Trophoblast cell (in vitro differentiated cells and primary cell): ENCODE measurements around the gene ITPR1.

Experiments used
- DNase-seq, 2 donors: peaks; one replicate each; pipeline ENCODE4 v3.0.0-alpha.2; 2016
- H2AFZ ChIP-seq: 2 replicates; pipeline ENCODE4 v1.6.1; 2013; ENCODE audit warnings: low read length, moderate library complexity, mild to moderate bottlenecking; ENCODE audit not compliant: insufficient read depth, poor library complexity
- H2AK5ac ChIP-seq: 2 replicates; pipeline ENCODE4 v1.6.1; 2013; ENCODE audit warnings: mild to moderate bottlenecking, low read length
- H2BK120ac ChIP-seq: 2 replicates; pipeline ENCODE4 v1.6.1; 2013; ENCODE audit warnings: low read length, mild to moderate bottlenecking, moderate library complexity; ENCODE audit not compliant: insufficient read depth, poor library complexity
- H2BK12ac ChIP-seq: 2 replicates; pipeline ENCODE4 v1.6.1; 2013; ENCODE audit warnings: mild to moderate bottlenecking, low read length, moderate library complexity
- H2BK5ac ChIP-seq: 2 replicates; pipeline ENCODE4 v1.6.1; 2013; ENCODE audit warnings: low read length, low read depth, moderate library complexity, mild to moderate bottlenecking; ENCODE audit not compliant: poor library complexity
- H3K14ac ChIP-seq: 2 replicates; pipeline ENCODE4 v1.6.1; 2013; ENCODE audit warnings: mild to moderate bottlenecking, low read length
- H3K18ac ChIP-seq: 2 replicates; pipeline ENCODE4 v1.6.1; 2013; ENCODE audit warnings: mild to moderate bottlenecking, low read length
- H3K23ac ChIP-seq: 2 replicates; pipeline ENCODE4 v1.6.1; 2013; ENCODE audit warnings: low read length
- H3K27ac ChIP-seq: 2 replicates; pipeline ENCODE4 v1.5.1; 2013; ENCODE audit warnings: low read depth, mild to moderate bottlenecking, inconsistent platforms, low read length, moderate library complexity
- H3K27me3 ChIP-seq: 2 replicates; pipeline ENCODE4 v1.6.1; 2013; ENCODE audit warnings: inconsistent platforms, mild to moderate bottlenecking, low read length, moderate library complexity; ENCODE audit not compliant: insufficient read depth
- H3K36me3 ChIP-seq, 2 experiments: 1 replicate in 1 of 2; 2 replicates in 1 of 2; pipeline ENCODE4 v1.6.1; 2013; ENCODE audit warnings: low read length in 2 of 2, mild to moderate bottlenecking in 2 of 2, moderate library complexity in 1 of 2; ENCODE audit not compliant: insufficient read depth in 2 of 2, control insufficient read depth in 1 of 2
- H3K4ac ChIP-seq: 2 replicates; pipeline ENCODE4 v1.6.1; 2013; ENCODE audit warnings: low read depth, mild to moderate bottlenecking, low read length, moderate library complexity
- H3K4me1 ChIP-seq, 2 experiments: 1 replicate in 1 of 2; 2 replicates in 1 of 2; pipeline ENCODE4 v1.6.1; 2013; ENCODE audit warnings: low read length in 2 of 2, mild to moderate bottlenecking in 2 of 2, moderate library complexity in 1 of 2; ENCODE audit not compliant: insufficient read depth in 2 of 2, control insufficient read depth in 1 of 2
- H3K4me2 ChIP-seq: 2 replicates; pipeline ENCODE4 v1.6.1; 2013; ENCODE audit warnings: inconsistent platforms, mild to moderate bottlenecking, low read length, moderate library complexity
- H3K4me3 ChIP-seq: 2 replicates; pipeline ENCODE4 v1.5.1; 2013; ENCODE audit warnings: mild to moderate bottlenecking, low read depth, low read length, inconsistent platforms
- H3K79me1 ChIP-seq: one replicate; pipeline ENCODE4 v1.6.1; 2013; ENCODE audit warnings: low read length
- H3K79me2 ChIP-seq: 2 replicates; pipeline ENCODE4 v1.6.1; 2013; ENCODE audit warnings: low read length, mild to moderate bottlenecking; ENCODE audit not compliant: control insufficient read depth, insufficient read depth, poor library complexity
- H3K9ac ChIP-seq: 2 replicates; pipeline ENCODE4 v1.6.1; 2013; ENCODE audit warnings: mild to moderate bottlenecking, low read length
- H3K9me3 ChIP-seq: 2 replicates; pipeline ENCODE4 v1.6.1; 2013; ENCODE audit warnings: low read depth, mild to moderate bottlenecking, control low read depth, inconsistent platforms, low read length; ENCODE audit not compliant: insufficient read depth
- H4K12ac ChIP-seq: 2 replicates; pipeline ENCODE4 v1.6.1; 2013; ENCODE audit warnings: low read depth, mild to moderate bottlenecking, low read length, moderate library complexity
- H4K8ac ChIP-seq: 2 replicates; pipeline ENCODE4 v1.6.1; 2013; ENCODE audit warnings: low read depth, mild to moderate bottlenecking, low read length, moderate library complexity
- H4K91ac ChIP-seq: one replicate; pipeline ENCODE4 v1.6.1; 2013; ENCODE audit warnings: low read depth, mild to moderate bottlenecking, low read length, moderate library complexity
- WGBS: extraction: QIAGEN DNeasy Blood & Tissue Kit; methylation state at CpG from one replicate; pipeline ENCODE4 v1.1.7; 2013; ENCODE audit warnings: missing lambda C conversion rate; ENCODE audit not compliant: insufficient read length, insufficient coverage; ENCODE audit errors: extremely low coverage; 5-methylcytosine and 5-hydroxymethylcytosine counted together

ITPR1 gene

DNA sequence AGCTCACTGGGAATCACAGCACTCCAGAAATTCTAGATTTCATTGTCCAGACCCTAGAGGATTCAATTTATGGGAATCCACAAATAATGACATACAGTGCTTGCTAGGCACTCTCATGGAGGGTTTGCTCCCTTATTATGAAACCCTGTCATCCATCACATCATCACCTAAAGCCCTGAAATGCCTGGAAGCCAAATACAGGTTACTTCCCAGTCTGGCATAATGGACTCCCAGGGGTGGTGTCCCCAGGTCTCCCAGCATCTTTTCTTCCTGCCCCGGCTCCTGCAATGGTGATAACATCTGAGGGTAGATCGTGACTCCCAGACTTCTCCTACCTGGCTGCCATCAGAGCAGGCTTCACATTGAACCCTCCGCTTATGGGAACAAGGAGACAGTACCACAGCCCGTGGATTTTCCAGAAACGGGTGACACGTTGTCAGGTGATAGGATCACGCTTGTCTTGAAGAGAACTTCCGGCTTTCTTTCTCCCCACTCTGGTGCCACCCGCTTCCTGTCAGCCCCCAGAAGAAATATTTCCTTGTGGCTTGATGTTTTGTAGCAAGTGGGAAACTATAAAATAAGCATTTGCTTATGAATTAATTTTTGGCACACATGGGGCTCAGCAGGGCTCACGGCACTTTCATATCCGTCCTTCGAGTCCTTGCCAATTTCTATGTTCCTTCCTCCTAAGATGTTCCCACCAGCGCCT lies 247.4 kb downstream of the ITPR1 start:
- no peak overlapping the region for H3K4me2 ChIP-seq
- H3K14ac ChIP-seq = no peak overlapping the region
- peaks cover 1% of the 10 kb centered on the region for H3K79me1 ChIP-seq
- no peak overlapping the region for H3K4me3 ChIP-seq
- H2AK5ac ChIP-seq = no peak overlapping the region
- peaks cover 7 to 9% of the 10 kb centered on the region in 2 experiments for H3K4me1 ChIP-seq
- H3K9me3 ChIP-seq = no peaks in the 10 kb centered on the region
- no peak overlapping the region for H3K27ac ChIP-seq
- no CpG with 5 or more reads among the region's 13 CpGs for WGBS
- H2BK120ac ChIP-seq = no peak overlapping the region
- no peaks in the 10 kb centered on the region for H3K79me2 ChIP-seq
- no peak overlapping the region for H4K91ac ChIP-seq
- no peak overlapping the region for H2BK12ac ChIP-seq
- H2BK5ac ChIP-seq = no peak overlapping the region
- H2AFZ ChIP-seq = no peak overlapping the region
- DNase-seq = peak in 1 of 2 donors; percentile 25
- H3K27me3 ChIP-seq = no peaks in the 10 kb centered on the region
- H3K4ac ChIP-seq = no peak overlapping the region
- H3K36me3 ChIP-seq = no peaks in the 10 kb centered on the region
- H3K18ac ChIP-seq = no peak overlapping the region
- H3K23ac ChIP-seq = no peak overlapping the region
- H3K9ac ChIP-seq = no peak overlapping the region
- no peak overlapping the region for H4K12ac ChIP-seq
- no peak overlapping the region for H4K8ac ChIP-seq

DNA sequence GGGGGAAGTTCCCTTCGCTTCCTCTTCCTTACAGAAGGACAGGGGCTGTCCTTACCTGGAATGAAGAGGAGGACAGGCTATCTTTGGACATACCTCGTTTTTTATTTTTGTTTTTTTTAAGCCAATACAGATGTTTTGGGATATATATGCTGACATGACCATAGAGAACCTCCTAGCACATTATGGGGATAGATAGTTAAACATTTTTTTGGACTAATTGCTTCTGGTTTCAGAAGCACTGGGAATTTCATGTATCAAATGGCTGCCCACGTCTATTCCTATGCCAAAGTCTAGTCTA lies 247.9 kb downstream of the ITPR1 start:
- H3K4me3 ChIP-seq = no peak overlapping the region
- no peak overlapping the region for H2AFZ ChIP-seq
- no peak overlapping the region for H4K91ac ChIP-seq
- H3K9me3 ChIP-seq = no peaks in the 10 kb centered on the region
- peaks cover 7 to 9% of the 10 kb centered on the region in 2 experiments for H3K4me1 ChIP-seq
- no peak overlapping the region for H2BK120ac ChIP-seq
- no peak overlapping the region for H2AK5ac ChIP-seq
- H3K4me2 ChIP-seq = no peak overlapping the region
- no peak overlapping the region for H2BK12ac ChIP-seq
- H2BK5ac ChIP-seq = no peak overlapping the region
- no CpG with 5 or more reads among the region's 3 CpGs for WGBS
- no peak overlapping the region for H3K14ac ChIP-seq
- no peaks in the 10 kb centered on the region for H3K36me3 ChIP-seq
- DNase-seq = no peak
- no peak overlapping the region for H3K9ac ChIP-seq
- H3K18ac ChIP-seq = no peak overlapping the region
- no peaks in the 10 kb centered on the region for H3K27me3 ChIP-seq
- H3K23ac ChIP-seq = no peak overlapping the region
- H3K79me1 ChIP-seq = peaks cover 1% of the 10 kb centered on the region
- no peak overlapping the region for H3K4ac ChIP-seq
- no peaks in the 10 kb centered on the region for H3K79me2 ChIP-seq
- H4K8ac ChIP-seq = no peak overlapping the region
- H3K27ac ChIP-seq = no peak overlapping the region
- no peak overlapping the region for H4K12ac ChIP-seq

DNA sequence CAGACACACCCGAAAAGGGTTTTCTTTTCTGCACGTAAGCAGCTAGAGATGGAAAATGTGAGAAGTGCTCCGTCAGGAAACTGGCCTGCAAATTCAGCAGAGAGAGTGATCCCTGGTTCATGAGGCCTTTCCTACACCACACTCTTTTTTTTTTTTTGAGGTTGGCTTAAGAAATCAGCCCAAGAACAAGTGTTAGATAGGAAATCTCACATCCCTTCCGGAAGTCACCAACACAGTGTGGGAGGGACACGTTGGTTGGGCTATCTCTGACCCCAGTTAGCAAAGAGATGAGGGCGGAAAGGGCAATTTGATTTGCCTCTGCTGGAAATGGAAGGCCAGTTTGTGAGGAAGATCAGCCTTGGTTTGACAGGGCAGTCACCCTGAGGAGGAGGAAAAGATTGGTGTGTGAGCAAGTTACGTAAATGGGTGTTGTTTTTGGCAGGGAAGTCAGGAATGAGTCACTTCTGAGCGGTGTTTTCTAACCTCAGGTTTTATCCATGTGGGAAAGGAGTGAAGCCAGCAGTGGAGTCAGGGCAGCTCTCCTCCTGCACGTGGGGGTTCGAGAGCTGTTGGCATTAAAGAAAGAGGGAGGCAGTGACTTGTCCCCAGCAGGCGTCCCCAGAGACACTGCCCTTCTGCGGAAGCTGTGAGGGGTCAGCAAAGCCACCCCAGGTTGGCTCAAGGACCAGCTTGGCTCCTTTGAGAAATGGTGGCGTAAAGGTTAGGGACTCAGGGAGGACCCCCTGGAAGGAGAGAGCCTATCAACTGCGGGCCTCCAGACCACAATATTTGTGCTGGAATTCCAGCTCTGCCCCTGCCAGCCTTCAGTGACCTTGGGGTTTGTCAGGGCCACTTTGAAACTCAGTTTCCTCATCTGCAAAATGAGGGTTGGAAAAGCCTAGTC lies 248.5 kb downstream of the ITPR1 start:
- Histone ChIP-seq H2BK12ac (peak overlapping the region; percentile 41), H2AFZ (no peak overlapping the region), H4K91ac (no peak overlapping the region), H3K9me3 (no peaks in the 10 kb centered on the region), H2BK120ac (no peak overlapping the region), H4K8ac (no peak overlapping the region), H2AK5ac (no peak overlapping the region), H3K4me1 (peaks cover 1 to 5% of the 10 kb centered on the region in 2 experiments), H4K12ac (no peak overlapping the region), H3K27ac (no peak overlapping the region), H3K27me3 (no peaks in the 10 kb centered on the region), H2BK5ac (no peak overlapping the region), H3K14ac (no peak overlapping the region), H3K4me2 (no peak overlapping the region), H3K36me3 (no peaks in the 10 kb centered on the region), H3K4me3 (no peak overlapping the region), H3K18ac (no peak overlapping the region), H3K79me1 (peaks cover 1% of the 10 kb centered on the region), H3K4ac (no peak overlapping the region), H3K23ac (no peak overlapping the region), H3K9ac (no peak overlapping the region), H3K79me2 (no peaks in the 10 kb centered on the region)
- WGBS = no CpG with 5 or more reads among the region's 14 CpGs
- peak in 1 of 2 donors; percentile 42 for DNase-seq

DNA sequence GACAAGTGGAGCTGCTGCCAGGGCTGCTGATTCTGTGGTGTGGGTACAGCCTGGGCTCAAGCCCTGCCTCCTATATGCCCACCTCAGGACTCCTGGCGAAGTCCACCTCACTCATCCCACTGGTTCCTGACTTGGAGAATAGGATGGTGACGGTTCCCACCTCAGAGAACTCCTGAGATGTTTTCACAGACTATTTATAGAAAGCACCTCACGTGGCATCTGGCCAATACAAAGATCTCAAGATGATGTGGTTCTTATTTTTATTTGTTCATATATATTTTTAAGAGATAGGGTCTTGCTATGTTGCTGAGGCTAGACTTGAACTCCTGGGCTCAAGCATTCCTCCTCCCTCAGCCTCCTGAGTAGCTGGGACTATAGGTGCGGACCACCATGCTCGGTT lies 249.2 kb downstream of the ITPR1 start:
- Histone ChIP-seq H3K9ac (no peak overlapping the region), H3K23ac (no peak overlapping the region), H4K91ac (no peak overlapping the region), H2AFZ (no peak overlapping the region), H3K27me3 (no peaks in the 10 kb centered on the region), H3K79me2 (no peaks in the 10 kb centered on the region), H3K4me2 (no peak overlapping the region), H3K4me1 (peaks cover 0 to 3% of the 10 kb centered on the region in 2 experiments), H2BK5ac (no peak overlapping the region), H3K27ac (no peak overlapping the region), H4K8ac (no peak overlapping the region), H4K12ac (no peak overlapping the region), H3K18ac (no peak overlapping the region), H2BK12ac (no peak overlapping the region), H2BK120ac (no peak overlapping the region), H3K9me3 (no peaks in the 10 kb centered on the region), H3K14ac (no peak overlapping the region), H2AK5ac (no peak overlapping the region), H3K4me3 (no peak overlapping the region), H3K36me3 (no peaks in the 10 kb centered on the region), H3K4ac (no peak overlapping the region), H3K79me1 (peaks cover 1% of the 10 kb centered on the region)
- WGBS = no CpG with 5 or more reads among the region's 5 CpGs
- no peak for DNase-seq
